Stimulated activated CD8-positive, alpha-beta memory T cell treated with anti-CD3 and anti-CD28 coated beads, Interleukin-2, amount 100 ng/mL, for 1 hour (primary cell): Measurements from ENCODE around the gene NDUFB10.
"Not testable (repeated sequence)": the region's sequence is repeated elsewhere in the genome, so short reads cannot be mapped to it uniquely, and the experiment has no call there.

Experiments
- DNase-seq, 2 donors: peaks; one replicate each; pipeline ENCODE4 v3.0.0-alpha.2; 2020; ENCODE audit warnings: low read depth in 2 of 2

NDUFB10 gene

GRCh38 chr16:1946495-1947368 is 12.6 kb upstream of the NDUFB10 start:
- DNase-seq = no peak

GRCh38 chr16:1947369-1947670 is 12.0 kb upstream of the NDUFB10 start:
- DNase-seq = no peak

GRCh38 chr16:1949507-1949906 is 9.8 kb upstream of the NDUFB10 start:
- no peak for DNase-seq

GRCh38 chr16:1950047-1950446 is 9.3 kb upstream of the NDUFB10 start:
- no peak for DNase-seq

- DNase-seq = no peak
These were observed 8.8 kb upstream of the NDUFB10 start for GRCh38 chr16:1950559-1950958.

- no peak for DNase-seq
These were observed 5.6 kb upstream of the NDUFB10 start for GRCh38 chr16:1953734-1954133.

- DNase-seq = not testable (repeated sequence)
These were observed 1.8 kb upstream of the NDUFB10 start for GRCh38 chr16:1957434-1958142.

- not testable (repeated sequence) for DNase-seq
These were observed 1.2 kb upstream of the NDUFB10 start for GRCh38 chr16:1958143-1958491.

- DNase-seq = no peak
These were observed 546 bp upstream of the NDUFB10 start for GRCh38 chr16:1958715-1959268.

GRCh38 chr16:1960665-1961630 is 1.6 kb downstream of the NDUFB10 start:
- DNase-seq = no peak

- DNase-seq = no peak
These were observed 2.3 kb downstream of the NDUFB10 start for GRCh38 chr16:1961651-1962067.

GRCh38 chr16:1962161-1963153 is 3.1 kb downstream of the NDUFB10 start:
- not testable (repeated sequence) for DNase-seq

- no peak for DNase-seq
These were observed 4.6 kb downstream of the NDUFB10 start for GRCh38 chr16:1963806-1964505.

- DNase-seq = peak; percentile 95 to 96
These were observed 5.4 kb downstream of the NDUFB10 start, which contains the start of gene RPS2 for GRCh38 chr16:1964506-1965395. TSS of gene RPS2 (minus strand) at chr16:1964826. CDS start at chr16:1964625, 201 bp downstream.

- DNase-seq = no peak
These were observed 6.2 kb downstream of the NDUFB10 start for GRCh38 chr16:1965396-1966001.

GRCh38 chr16:1966460-1966859 is 7.1 kb downstream of the NDUFB10 start, which contains the start of gene RNF151:
TSS of gene RNF151 (plus strand) at chr16:1966856. CDS start at chr16:1966882, 26 bp downstream.
- no peak for DNase-seq

GRCh38 chr16:1968146-1968953 is 9.0 kb downstream of the NDUFB10 start:
- no peak for DNase-seq
